A673 (cell line): ENCODE results near the gene CCR6.

Experiments used
- CTCF ChIP-seq: fragments of 300-800, 200-600 bp; sonication (generic); conservative IDR thresholded peaks from 2 replicates; pipeline ENCODE4 v1.5.1; 2017; ENCODE audit warnings: low read depth, mild to moderate bottlenecking, antibody characterized with exemption, low read length, moderate library complexity, mixed read lengths
- EZH2 ChIP-seq: fragments of 200-600 bp; sonication (generic); IDR thresholded peaks from 2 replicates; pipeline ENCODE4 v1.6.1; 2017; ENCODE audit warnings: borderline replicate concordance, low read depth, mild to moderate bottlenecking, mixed read lengths, antibody characterized with exemption, low read length; ENCODE audit not compliant: poor library complexity, severe bottlenecking

- TF ChIP-seq CTCF (no peak), EZH2 (no peak)
These were observed 6.1 kb upstream of the CCR6 start for GRCh38 chr6:167116838-167117228.
